ENCODE results near the gene FNDC3B.

Gene FNDC3B

DNA sequence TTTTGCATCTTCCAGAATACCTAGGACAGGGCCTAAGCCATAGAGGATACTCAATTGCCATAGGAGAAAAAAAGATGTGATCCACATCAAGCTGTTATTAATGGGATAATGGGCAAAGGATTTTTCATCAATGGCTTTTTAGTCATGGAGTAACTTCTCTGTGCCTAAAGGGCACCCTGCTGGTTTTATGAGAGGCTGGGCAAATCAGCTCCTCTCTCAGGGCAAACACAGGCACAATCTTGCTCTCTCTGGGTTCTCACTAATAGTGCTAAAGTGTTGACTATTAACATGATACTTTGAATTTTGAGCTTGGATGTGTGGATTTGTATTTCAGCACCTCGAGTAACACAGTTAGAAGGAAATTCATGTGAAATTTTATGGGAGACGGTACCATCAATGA is 341.3 kb downstream of the FNDC3B start:
- no peak for DNase-seq

DNA sequence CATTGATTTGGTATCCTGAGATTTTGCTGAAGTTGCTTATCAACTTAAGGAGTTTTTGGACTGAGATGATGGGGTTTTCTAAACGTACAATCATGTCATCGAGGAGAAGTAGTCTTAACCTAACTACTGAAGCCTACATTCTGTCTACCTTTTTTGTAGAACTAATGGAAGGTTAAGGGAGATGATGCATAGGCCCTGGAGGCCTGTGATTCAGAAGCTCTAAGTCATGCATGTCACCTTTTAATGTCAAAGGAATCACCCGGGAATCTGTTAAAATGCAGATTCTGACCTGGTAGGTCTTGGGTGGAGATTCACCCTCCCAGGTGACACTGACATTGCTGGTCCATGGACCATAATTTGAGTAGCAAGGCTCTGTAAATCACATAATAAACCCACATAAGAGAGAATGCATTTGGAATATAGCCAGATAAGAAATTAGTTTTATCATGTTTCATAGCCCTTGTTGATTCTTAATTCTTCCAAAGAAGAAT is 344.0 kb downstream of the FNDC3B start:
- DNase-seq = no peak

DNA sequence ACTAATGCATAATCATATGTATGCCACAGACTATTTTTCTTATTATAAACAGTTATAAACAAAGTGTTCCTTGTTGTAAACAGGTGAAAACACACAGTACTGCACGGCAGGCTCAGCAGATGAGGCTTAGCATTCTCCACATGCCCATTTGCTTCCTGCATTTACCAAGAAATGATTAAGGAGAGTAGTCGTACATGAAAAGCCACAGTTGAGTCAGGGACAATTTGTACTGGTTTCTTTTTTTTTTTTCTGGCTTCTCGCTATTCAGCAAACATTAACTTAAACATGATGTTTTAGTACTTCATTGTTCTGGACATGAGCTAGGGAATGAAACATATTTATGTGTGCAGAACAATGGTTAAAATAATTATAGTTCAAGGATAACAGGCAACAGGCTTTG is 345.5 kb downstream of the FNDC3B start:
- no peak for DNase-seq

DNA sequence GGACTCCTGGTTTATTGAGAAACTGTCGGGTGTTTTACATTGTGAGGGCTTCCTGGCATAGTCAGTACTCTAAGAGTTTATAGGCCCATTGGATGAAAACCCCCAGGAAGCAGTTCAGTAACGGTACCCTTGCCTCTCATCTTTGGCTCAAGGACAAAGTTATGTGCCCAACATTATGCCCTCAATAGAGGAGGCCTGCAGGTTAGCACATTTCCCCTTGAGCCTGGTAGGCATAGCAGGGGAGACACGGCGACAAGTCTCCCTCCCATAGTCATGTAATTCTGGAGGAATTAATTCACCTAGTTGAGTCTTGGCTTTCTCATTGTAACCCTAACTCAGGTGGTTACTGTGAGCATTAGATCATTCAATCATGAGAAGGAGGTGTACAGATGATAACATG is 348.4 kb downstream of the FNDC3B start:
- no peak for DNase-seq

DNA sequence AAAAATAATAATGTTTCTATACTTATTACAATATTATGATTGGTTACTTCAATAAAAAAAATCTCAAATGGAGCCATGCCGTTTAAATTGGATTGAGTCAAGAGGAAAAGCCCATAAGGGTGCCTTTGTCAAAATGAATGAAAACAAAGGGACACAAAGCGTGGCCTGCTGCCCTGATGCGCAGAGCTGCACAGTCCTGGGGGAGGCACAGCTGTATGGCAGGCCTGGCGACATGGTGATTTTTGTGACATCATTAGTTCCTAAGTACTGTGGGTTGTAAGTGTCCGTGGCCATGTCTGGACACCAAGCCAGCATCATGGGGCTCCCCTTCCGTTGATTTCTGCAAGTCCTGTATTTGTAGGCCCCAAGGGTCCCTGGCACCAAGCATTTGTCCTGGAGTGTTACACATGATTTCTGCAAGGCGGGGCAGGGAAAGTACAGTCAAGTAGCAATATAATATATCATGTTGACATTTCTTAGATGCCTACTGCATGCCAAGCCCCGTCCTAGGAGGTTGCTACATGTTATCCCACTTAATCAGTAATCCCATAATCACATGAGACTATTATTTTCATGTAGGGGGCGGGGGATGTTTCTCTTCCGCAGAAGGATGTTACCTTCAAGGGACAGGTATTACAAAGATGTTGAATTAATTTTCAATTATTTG is 349.2 kb downstream of the FNDC3B start:
- no peak for DNase-seq

DNA sequence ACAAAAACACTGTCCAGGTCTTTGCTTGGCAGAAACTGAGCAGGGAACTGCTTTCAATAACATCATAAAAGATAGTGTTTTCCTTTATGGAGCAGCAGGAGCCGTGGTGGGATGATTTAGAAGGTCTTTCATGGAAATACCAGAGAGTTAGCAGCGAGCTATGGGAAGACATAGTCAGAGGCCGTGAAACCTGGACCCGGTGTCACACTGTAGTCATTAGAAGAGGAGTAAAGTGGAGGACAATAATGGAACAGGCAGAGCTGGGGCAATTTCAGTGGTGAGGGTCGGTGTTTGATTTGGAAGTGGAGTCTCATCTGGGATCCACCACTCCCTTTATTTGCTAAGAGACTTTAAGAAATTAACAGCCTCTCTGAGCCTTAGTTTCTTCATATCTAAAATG is 351.4 kb downstream of the FNDC3B start:
- DNase-seq = no peak

DNA sequence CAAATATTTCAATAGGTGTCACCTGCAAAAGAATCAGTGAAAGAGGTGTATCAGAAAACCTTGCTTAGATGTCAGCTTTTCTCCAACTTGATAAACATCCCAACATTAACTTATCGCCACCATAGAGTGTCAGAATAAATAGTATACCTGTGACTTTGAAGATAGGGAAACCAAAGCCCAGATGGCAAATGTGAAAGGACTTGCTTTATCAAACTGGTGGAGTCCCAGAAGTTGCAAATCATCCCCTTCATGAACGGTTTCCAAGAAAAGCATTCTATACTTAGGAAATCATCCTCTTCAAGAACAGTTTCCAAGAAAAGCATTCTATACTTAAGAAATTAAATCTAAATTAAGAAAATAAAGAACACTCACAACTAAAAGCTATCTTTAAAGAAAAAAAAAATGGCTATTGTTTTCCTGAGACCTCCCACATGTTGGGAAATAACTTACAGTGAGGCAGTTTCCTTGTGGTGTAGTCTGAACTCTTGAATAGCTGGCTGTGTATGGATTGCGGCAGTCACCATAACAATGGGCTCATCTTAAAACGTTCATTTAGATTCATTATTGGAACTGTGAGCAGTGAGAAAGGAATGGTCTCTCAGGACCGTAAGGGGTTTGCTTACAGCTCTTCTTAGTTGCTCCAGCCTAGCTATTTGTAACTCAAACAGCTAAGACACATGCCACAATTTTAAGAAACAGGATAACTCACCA is 352.4 kb downstream of the FNDC3B start:
- peak; percentile 80 for DNase-seq

DNA sequence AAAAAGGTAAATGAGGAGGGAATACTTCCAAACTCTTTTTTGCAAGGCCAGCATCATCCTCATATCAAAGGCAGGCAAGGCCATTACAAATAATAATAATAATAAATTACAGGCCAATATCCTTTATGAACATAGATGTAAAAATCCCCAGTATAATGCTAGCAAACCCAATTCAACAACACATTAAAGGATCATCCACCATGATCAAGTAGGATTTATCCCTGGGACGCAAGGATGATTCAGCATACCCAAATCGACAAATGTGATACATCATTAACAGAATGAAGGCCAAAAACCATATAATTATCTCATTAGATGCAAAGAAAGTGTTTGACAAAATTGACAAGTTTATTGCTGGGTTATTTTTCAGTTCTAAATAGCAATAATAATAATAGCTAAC is 355.3 kb downstream of the FNDC3B start:
- DNase-seq = no peak

DNA sequence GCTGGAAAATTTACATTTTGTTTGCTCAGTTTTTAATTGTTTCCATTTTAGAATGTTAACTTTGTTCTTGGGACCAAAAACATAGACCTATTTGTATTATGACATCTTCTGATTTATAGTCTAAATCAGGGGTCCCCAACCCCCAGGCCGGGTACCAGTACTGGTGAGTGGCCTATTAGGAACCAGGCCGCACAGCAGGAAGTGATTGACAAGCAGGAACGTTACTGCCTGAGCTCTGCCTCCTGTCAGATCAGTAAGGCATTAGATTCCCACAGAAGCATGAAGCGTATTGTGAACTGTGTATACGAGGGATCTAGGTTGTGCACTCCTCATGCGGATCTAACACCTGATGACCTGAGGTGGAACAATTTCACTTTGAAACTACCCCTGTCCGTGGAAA is 357.0 kb downstream of the FNDC3B start:
- no peak for DNase-seq

DNA sequence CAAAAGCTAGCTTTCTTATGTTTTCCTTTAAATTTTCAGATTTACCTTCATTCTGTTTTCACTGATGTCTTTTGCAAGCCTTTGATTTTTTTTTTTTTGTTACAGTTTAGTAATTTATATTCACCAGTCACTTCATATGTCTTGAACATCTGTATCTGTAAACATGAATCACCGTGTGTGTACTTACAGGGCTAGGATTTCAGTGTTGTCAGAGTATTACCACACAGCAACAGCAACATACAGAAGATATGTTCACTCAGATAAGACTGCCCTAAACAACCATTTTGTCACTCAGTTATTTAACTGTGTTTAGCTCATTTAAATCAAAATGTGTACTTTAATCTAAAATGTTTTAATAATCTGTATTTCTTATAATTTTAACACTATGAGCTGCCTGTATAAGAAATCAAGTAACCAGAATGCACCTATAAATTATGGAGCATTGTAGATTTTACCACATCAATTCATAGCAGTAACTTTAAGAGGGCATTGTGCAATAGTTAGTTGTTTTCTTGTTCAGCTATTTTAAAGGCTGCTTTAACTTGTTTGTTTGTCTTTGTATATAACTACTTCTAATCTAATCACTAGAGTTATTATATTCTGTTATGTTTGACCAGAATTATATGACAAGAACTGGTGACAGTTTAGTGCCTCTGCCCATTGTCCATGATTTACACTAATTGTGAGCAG is 358.5 kb downstream of the FNDC3B start:
- peak; percentile 18 for DNase-seq

DNA sequence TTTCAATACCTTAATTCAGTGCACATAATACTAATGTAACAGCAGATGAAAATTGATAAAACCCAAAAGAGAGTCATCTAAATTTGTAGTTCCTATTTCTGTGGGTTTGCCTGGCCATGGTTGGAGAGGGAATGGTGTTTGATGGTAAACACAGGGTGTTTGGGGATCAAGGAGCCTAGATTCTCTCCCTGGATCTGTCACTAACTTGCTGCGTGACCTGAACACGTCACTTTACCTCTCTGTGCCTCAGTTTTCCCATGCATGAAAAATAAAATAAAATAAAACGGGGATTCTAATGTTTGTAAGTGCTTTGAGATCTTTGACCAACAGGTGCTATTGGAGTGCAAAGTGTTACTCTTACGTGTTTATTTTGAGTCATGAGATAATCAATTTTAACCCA is 359.1 kb downstream of the FNDC3B start:
- no peak for DNase-seq

DNA sequence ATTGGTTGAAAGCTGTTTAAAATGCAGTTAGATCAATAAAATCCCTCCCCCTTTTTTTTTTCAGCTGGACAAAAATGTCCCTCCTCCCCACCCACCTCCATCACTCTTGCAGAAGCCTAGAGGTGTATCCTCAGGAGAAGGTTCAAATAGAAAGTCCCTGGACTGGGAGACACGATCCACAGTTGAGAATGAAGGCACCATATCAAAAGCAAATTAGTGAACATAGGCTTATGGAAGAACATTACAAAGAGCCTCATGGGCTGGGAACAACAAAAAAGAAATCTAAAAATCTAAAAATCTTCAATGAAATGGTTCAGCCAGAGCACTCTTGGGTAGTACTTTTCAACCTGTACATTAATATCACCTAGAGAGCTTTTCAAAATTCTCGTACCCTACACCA is 362.7 kb downstream of the FNDC3B start:
- DNase-seq = no peak

DNA sequence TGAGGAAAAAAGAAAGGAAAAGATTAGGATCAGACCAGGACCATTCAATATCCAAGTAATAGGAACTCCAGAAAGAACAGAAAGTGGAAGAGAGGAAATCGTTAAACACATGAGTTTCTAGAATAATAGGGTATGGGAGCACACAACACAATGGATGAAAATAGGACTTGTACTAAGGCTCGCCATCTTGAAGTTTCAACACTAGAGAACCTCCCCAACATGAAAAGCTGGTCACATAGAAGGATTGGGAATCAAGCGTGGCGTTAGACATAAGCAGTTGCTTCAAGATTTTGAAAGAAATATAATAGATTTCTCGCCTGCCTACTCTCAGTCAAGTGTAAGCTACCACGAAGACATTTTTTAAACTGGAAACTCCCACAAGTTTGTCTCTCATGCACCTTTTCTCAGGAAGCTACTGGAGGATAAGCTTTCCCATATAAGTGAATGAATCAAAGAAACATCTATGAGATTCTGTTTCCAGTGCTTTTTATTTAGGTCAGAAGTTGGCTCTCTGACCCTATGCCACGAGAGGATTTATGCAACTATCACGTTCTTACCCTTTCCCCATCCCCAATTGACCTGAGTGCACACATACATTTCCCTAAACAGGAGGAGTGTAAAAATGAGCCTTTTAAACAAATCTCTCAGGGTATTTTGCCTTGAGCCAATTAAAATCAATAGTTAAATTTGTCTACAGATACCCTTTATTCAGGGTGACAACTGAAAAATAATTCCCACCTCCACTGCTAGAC is 363.7 kb downstream of the FNDC3B start:
- DNase-seq = no peak

DNA sequence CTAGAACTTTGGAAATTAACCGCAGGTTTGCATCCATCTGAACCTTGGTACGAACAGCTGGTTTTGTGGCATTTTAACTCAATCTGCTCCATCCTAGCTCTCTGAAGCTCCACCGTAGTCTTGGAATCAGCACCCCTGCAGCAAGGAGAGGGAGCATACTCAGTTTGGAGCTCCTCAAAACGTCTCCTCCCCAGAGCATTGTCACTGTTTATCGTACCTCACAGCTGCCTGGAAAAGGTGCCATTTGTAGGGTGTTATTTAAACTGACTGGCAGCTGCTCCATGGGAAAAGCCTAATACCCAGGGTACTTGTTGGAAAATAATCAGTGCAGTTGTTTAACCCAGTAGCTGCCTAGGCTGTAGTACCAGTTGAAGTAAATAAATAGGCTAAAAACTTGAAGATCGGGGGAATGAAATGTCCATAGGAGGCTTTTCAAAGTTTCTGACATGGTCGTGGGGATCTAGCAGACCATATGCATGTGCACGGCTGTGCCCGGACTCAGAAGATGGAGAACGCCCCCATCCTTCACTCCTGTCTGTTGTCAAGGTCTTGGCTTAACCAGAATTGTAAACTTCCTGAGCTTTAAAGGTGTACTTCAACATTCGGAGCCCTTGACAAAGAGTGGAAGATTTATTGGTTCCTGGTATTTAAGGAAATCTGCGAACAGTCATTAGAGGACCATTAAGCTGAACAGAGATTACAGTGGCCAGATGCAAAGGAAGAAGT is 365.0 kb downstream of the FNDC3B start:
- DNase-seq = no peak

DNA sequence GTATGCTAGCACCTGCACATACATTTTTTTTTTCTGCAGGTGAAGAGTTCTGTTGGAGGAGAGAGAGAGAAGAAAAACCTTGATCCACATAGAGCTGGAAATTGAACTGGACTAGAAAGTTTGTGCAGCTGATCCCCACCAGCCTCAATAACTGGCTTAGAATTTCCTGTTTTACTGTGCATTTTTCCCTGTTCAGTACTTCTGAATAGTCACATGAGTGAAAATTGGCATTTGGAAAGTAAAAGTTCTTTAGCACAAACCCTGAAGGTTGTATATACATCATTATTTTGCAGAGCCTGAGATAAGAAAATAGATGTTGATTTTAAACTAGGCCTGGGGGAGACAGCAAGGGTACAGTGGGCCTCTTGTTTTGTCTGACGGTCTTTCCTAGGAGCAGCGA is 366.5 kb downstream of the FNDC3B start:
- no peak for DNase-seq

DNA sequence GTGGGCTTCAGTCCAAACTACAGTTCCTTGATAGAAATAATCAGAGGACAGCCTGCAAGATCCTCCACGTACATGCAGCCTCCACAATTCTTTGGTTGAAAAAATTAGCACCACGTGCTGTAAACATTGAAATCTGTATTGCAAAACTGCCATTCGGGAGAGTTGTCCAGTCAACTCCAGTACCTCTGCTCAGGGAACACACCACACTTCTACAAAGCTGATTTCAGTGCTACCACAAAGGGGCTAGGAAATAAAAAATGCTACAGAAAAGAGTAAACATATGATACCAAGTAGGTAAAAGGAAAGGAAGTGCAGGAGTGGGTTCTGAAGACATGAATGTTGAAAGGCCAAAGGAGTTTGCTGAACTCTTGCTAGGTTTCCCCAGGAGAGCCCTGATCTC is 368.5 kb downstream of the FNDC3B start:
- DNase-seq = no peak

DNA sequence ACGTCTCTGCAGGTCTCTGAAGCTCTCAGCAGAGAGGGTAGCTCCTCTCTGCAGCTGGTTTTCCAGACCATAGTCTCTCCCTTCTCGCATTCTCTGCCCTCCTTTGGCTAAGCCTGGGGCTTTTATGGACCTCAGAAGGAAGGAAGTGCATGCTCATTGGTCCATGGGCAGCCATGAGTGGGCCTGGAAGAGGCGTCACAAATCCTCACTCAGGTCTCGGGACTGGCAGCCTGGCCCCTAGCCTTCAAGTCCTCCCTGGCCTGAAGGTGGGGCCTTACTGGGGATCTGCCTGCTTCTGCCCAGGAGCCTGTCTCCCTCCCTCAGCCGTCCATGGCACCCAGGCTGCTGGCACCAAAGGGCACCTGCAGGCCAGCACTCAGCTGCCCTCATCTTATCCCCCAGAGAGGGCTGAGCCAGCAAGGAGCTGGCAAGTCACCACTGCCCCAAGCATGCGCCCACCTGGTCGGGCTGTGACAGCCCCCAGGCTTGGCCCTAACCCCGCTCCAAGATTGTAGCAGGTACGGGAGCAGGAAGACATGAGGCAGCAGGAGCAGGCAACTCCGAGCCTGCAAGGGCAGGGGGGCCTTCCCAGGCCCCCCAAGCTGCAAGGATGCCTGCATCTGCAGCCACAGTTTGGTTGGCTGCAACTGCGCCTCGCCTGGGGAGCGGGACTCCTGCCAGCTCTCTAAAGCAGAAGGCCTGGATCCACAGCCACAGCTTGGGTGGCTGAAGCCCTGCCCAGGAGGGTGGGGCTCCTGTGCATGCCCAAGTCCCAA is 371.5 kb downstream of the FNDC3B start:
- no peak for DNase-seq

DNA sequence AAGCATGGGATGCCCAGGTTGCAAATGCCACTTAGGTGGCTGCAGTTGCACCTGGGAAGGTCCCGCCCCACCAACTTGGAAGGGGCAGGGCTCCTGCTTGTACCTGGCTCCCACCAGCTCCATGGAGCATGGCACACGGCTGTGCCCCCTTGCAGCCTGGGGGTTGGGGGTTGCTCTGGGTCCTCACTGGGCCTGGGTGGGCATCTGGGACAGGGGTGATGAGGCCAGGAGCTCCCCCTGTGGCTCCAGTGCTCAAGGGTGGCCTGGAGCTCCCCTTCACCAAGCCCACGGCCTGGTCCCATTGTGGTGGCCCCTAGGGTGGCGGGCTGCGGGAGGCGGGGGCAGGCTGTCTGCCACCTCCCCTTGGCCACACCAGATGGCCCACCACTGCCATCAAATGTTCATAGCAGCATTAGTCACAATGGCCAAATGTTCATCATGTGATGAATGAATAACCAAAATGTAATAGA is 372.1 kb downstream of the FNDC3B start:
- DNase-seq = no peak

DNA sequence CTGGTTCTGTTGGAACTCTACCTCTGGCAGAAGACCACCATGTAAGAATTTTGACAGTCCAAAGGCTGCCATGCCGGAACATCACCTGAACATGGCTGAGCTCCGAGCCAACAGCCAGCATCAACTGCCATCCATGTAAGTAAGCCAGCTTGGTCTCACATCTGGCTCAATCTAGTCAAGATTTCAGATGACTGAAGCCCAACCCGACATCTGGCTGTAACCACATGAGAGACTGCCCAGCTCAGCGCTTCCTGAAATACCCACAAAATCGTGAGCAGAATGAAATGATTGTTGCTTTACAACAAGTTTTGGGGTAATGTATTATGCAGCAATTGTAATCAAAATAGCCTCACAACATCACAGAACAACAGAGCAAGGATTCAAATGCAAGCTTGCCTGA is 375.9 kb downstream of the FNDC3B start:
- DNase-seq = no peak

DNA sequence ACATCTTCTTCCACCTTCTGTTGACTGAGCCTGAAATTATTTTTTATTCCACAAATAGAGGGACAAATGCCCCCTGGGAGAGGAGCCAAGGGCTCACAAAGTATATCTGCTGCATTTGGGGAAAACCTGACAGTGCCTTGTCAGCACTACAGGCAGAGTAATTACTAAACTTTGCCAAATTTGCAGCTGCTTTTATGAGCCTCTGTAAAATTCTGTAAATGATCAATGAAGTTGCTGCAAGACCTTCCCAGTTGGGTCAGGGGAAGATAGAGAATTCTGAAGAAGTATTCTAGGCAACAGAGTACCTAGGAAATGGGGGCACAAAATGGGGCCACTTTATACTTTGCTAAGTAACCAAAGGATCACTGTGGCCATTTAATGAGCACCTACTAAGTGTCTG is 398.3 kb downstream of the FNDC3B start:
- DNase-seq = no peak

DNA sequence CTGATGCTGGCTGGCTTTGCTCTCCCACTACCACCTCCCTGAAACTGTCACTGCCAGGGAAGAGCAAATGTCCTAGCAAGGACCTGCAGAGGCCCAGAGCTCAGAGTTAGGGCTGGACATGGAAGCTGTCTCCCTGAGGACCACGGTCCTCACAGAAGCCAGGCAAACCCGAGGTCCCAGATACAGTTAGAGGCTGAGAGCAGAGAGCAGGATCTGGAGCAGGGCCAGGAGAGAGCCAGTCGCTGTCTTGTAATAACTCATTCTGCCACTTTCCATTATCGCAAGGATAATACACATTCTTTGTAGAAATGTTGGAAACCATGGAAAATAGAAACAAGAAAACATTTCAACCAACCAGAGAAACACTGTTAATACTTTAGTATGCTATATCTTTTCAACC is 398.8 kb downstream of the FNDC3B start:
- DNase-seq = no peak

DNA sequence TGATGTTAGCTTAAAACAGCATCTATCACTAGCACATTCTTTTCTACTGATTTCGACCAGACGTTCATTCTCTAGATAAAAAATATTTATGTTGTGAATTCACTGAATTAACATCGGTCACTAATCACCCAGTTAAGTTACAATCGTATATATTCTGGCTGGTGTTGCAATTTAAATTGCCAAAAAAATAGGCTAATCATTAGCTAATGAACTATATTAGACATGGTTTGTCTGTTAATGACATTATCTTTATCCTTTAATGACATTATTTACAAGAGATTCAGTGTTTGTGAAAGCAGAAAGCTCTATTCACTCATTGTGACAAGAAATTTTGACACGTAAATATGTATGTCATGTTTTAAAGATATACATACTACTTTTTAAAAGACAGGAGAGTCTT is 402.2 kb downstream of the FNDC3B start:
- no peak for DNase-seq

All from hematopoietic multipotent progenitor cell treated with erythropoietin and hydrocortisone succinate and interleukin-3 and kit ligand, for 6 days (in vitro differentiated cells).